NCI-H526 treated with DMSO at 0.1 percent for 48 hours (cell line): ENCODE results near the gene RABL6.
"Not testable (repeated sequence)": the region's sequence is repeated elsewhere in the genome, so short reads cannot be mapped to it uniquely, and the experiment has no call there.

Experiments used
- DNase-seq: peaks from one replicate; lab custom pipeline; 2025; lab: John Stamatoyannopoulos, UW

RABL6 gene

DNA sequence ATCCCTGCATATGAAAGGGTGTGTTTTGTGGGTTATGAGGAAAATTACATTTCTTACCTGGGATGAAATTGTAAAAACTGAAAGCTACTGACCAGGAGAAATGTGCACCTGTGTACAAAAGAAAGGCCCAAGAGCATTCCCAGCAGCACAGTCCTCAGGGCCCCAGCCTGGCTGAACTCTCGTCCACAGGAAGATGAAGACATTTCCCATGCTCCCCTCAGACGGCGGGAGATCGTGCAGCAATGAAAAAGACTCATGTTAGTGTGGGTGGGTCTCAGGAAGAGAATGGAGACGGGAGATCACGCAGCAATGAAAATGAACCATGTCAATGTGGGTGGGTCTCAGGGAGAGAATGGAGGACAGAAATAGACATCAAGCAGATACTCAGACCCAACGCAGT is 30.8 kb upstream of the RABL6 start:
- DNase-seq, result no peak

DNA sequence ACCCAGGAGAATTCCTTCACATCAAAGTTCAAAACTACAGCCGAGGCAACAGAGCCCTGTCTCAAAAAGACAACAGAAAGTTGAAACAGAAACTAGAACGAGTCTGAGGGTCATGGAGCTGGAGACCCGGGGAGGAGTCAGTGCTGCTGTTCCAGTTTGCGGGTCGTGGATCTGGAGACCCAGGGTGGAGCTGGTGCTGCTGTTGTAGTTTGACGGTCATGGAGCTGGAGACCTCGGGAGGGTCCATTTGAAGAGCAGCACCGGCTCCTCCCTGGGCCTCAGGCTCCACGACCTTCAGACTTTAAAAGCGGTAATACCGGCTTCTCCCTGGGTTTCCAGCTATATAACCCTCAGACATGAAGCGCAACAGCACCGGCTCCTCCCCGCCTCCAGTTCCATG is 30.4 kb upstream of the RABL6 start:
- no peak for DNase-seq

DNA sequence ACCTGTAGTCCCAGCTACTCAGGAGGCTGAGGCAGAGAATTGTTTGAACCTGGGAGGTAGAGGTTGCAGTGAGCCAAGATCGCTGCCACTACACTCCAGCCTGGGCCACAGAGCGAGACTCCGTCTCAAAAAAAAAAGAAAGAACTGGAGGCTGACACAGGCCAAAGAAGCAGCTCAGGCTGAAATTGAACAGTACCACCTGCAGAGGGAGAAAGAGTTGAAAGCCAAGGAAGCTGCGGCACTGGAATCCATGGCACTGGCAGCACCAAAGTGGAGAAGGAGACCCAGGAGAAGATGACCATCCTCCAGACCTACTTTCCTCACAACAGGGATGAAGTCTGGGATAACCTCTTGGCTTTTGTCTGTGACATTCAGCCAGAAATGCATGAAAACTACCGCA is 27.9 kb upstream of the RABL6 start:
- DNase-seq, result no peak

GRCh38 chr9:136782452-136782851 is 25.3 kb upstream of the RABL6 start:
- no peak for DNase-seq

DNA sequence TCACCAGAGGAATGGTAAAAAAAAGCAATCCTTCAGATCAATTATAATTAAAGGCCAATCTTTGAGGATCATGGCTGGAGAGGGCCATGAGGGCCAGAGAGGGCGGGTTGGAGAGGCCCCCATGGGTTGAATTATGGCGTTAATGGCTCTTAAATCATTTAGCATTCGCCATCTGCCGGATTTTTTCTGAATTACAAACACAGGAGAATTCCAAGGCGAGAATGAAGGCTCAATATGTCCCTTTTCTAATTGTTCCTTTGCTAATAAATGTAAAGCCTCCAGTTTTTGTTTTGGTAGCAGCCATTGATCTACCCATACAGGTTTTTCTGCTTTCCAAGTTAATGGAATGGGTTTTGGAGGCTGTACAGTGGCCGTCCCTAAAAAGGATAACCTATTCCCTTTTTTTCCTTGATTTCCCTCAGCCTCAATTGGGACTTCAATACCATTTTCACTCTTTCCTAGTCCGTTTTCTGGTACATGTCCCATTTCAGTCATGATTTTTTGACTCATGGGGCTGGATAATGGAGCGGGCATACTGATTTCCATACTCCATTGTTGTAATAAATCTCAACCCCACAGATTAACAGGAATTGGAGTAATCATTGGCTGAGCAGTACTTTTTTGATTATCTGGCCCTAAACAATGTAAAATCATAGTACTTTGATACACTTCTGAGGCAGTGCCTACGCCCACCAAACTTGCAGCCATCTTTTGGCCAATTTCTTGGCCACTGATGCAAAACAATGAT is 23.3 kb upstream of the RABL6 start:
- DNase-seq, result no peak

DNA sequence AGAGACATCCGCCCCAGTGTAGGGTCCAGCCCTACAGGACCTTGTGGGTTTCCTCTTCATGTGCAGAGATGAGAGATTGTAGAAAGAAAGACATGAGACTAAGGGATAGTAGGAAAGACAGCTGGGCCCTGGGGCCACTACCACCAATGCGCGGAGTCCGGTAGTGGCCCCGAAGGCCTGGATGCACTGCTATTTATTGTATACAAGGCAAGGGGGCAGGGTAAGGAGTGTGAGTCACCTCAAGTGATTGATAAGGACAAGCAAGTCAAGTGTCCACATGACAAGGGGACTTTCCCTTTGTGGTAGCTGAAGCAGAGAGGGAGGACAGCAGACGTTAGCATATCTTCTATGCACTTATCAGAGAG is 22.8 kb upstream of the RABL6 start:
- no peak for DNase-seq

- not testable (repeated sequence) for DNase-seq
Measured at GRCh38 chr9:136785565-136786355, 22.0 kb upstream of the RABL6 start.

DNA sequence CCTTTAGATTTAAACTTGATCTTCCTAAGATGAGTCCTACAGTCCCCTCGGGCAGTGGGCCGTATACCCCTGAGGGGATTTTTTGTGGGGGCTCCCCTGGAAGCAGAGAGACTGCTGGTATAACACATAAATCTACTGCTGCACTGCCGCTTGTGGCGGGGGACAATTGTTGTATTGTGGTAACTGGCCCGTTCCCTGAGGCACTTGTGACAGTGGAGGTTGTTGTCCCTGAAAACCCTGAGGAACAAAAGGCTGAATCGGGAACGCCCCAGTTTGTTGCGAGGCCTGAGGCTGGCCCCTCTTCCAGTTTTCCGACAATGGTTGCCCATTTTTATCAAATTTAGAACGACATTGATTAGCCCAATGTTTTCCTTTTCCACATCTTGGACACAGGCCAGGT is 21.3 kb upstream of the RABL6 start:
- DNase-seq, result no peak

GRCh38 chr9:136786983-136787382 is 20.8 kb upstream of the RABL6 start:
- not testable (repeated sequence) for DNase-seq

GRCh38 chr9:136787690-136788400 is 19.9 kb upstream of the RABL6 start:
- peak; percentile 13 for DNase-seq

GRCh38 chr9:136788644-136789522 is 18.9 kb upstream of the RABL6 start:
- not testable (repeated sequence) for DNase-seq

GRCh38 chr9:136789523-136789937 is 18.2 kb upstream of the RABL6 start:
- no peak for DNase-seq

GRCh38 chr9:136790640-136791515 is 16.9 kb upstream of the RABL6 start, which contains the start of gene TMEM141:
Gene TMEM141, plus strand, starts transcription at chr9:136791344. Its CDS starts 27 bp downstream, at chr9:136791371.
- peak; percentile 94 for DNase-seq

DNA sequence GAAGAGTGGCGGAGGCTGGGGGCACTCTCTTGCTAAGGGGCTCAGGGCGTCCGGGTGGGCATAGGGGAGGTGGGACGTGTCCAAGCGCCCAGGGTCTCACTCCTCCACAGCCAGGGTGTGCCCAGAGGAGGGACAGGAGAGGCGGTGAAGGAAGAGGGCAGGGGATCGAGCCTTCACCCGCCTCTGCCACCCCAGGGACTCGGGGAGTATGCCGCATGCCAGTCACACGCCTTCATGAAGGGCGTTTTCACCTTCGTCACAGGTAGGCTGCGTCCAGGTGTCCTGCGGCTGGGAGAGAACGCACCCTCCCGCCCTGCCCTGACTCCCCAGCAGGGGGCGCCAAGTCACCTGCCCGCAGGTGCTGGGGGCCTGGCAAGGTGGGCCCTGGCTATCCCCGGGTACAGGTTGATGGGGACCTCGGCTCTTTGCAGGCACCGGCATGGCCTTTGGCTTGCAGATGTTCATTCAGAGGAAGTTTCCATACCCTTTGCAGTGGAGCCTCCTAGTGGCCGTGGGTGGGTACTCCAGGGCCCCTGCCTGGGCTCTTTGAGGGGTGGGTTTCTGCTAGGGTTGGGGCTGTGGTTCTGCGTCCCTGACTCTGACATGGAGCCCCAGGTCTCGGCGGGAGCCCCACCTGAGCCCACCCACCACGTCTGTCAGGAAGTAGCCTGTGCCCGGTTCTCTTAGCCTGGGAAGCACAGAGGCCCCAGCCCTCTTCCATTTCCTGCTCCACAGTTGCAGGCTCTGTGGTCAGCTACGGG is 16.1 kb upstream of the RABL6 start:
- DNase-seq, result peak; percentile 27

DNA sequence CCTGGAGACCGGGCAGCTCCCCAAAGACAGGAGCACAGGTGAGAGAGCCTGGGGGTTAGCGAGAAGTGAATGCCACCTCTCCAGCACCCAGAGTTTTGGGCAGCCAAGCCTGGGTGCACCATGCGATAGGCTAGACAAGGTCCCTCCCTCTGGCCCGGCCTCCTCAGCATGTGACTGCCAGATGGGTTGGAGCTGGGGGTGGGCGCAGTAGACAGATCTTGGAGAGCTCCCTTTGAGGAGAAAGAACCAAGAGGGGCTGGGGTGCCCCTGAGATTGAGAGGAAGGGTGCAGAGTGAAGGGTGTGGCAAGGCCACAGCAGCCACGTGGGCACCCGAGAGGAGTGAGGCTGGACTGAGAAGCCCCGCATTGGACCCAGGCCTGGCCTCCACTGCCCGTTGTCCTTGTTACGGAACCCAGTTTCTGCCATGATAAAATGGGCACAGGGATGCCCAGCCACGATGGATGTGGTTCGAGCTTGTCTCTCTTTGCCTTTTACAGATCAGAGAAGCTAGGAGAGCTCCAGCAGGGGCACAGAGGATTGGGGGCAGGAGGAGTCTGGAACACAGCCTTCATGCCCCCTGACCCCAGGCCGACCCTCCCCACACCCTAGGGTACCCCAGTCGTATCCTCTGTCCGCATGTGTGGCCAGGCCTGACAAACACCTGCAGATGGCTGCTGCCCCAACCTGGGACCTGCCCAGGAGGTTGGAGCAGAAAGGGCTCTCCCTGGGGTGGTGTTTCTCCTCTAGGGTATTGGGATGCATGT is 15.2 kb upstream of the RABL6 start:
- DNase-seq, result no peak

DNA sequence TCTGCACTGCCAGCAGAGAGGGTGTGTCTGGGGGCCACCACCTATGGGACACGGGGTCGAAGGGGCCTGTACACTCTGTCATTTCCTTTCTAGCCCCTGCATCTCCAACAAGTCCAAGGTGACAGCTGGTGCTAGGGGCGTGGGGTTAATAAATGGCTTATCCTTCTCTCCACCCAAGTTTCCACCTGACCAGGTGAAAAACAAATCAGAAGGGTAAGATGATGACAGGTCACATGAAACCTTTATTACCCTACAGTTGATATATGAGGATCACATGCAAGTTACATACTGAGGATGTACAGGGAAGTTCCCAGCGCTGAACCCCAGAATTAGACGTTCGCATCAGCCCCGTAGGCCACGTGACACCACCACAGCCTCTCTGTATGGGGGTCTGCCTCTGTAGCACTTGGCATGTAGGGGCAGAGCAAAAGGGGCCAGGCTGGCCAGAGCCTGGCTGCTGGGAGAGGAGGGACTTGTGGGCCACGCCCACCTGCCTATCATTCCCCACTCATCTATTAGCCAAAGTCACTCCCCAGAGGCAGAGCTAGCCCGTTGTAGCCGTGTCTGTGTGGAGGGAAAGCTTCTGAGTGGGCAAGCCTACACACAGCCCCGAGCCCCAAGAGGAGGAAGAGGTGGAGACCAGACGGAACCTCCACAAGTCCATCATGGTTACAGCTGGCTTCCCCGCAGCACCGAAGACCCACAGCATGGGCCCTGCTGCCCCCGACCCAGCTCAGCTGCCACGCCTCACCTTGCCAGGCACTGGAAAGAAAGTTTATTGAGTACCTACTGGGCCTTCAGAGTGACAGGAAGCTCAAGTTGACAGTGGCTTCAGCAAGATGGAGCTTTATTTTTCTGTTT is 14.4 kb upstream of the RABL6 start:
- DNase-seq, result no peak

- DNase-seq, result no peak
Measured at GRCh38 chr9:136794281-136794999, 13.3 kb upstream of the RABL6 start.

GRCh38 chr9:136795000-136795348 is 12.8 kb upstream of the RABL6 start:
- no peak for DNase-seq
